NCI-H2196 (cell line): ENCODE measurements around the gene SH3RF3.
"Not testable (repeated sequence)": the region's sequence is repeated elsewhere in the genome, so short reads cannot be mapped to it uniquely, and the experiment has no call there.

Experiments used
- DNase-seq: peaks from one replicate; lab custom pipeline; 2025; ENCODE audit not compliant: unreplicated experiment; lab: John Stamatoyannopoulos, UW

The SH3RF3 gene

GRCh38 chr2:109530712-109531111 lies 401.7 kb downstream of the SH3RF3 start:
- no peak for DNase-seq

- DNase-seq, result no peak
These were observed 402.2 kb downstream of the SH3RF3 start for GRCh38 chr2:109531221-109531620.

- no peak for DNase-seq
These were observed 403.1 kb downstream of the SH3RF3 start for GRCh38 chr2:109531896-109532727.

- no peak for DNase-seq
These were observed 403.7 kb downstream of the SH3RF3 start for GRCh38 chr2:109532728-109533076.

GRCh38 chr2:109533823-109534222 lies 404.8 kb downstream of the SH3RF3 start:
- no peak for DNase-seq

- no peak for DNase-seq
These were observed 406.4 kb downstream of the SH3RF3 start for GRCh38 chr2:109535217-109535946.

GRCh38 chr2:109536556-109536955 lies 407.6 kb downstream of the SH3RF3 start:
- not testable (repeated sequence) for DNase-seq

GRCh38 chr2:109537565-109538222 lies 408.7 kb downstream of the SH3RF3 start:
- no peak for DNase-seq

- no peak for DNase-seq
These were observed 409.5 kb downstream of the SH3RF3 start for GRCh38 chr2:109538546-109538945.

GRCh38 chr2:109542384-109542783 lies 413.4 kb downstream of the SH3RF3 start:
- no peak for DNase-seq

- DNase-seq, result peak; percentile 60
These were observed 417.1 kb downstream of the SH3RF3 start for GRCh38 chr2:109545828-109546713.

GRCh38 chr2:109547280-109547679 lies 418.3 kb downstream of the SH3RF3 start:
- no peak for DNase-seq

- DNase-seq, result no peak
These were observed 420.1 kb downstream of the SH3RF3 start for GRCh38 chr2:109549016-109549590.
